ENCODE data around the gene DLGAP5.

The DLGAP5 gene

GRCh38 chr14:55131370-55132137 lies 59.8 kb downstream of the DLGAP5 start:
- H3K4me3 ChIP-seq (ENCODE audit: low read depth, low read length) = peak overlapping the region; percentile 86
- no peak for DNase-seq (ENCODE audit: low read depth)

GRCh38 chr14:55130196-55130550 lies 61.2 kb downstream of the DLGAP5 start:
- DNase-seq (ENCODE audit: low read depth) = no peak
- peak overlapping the region; percentile 86 for H3K4me3 ChIP-seq (ENCODE audit: low read depth, low read length)

GRCh38 chr14:55129428-55130195 lies 61.8 kb downstream of the DLGAP5 start:
- DNase-seq (ENCODE audit: low read depth) = no peak

GRCh38 chr14:55129086-55129427 lies 62.3 kb downstream of the DLGAP5 start, which contains the start of gene LGALS3:
TSS of gene LGALS3 (plus strand) at chr14:55129252. CDS start at chr14:55137374, 8,122 bp downstream.
- peak within 1 kb of the TSS; percentile 86 for H3K4me3 ChIP-seq (ENCODE audit: low read depth, low read length)
- DNase-seq (ENCODE audit: low read depth) = no peak

More at GRCh38 chr14:55129428-55130195, 61.8 kb downstream of the DLGAP5 start:
- peak overlapping the region; percentile 86 for H3K4me3 ChIP-seq (ENCODE audit: low read depth, low read length)

- H3K4me3 ChIP-seq (ENCODE audit: low read depth, low read length) = peak overlapping the region; percentile 86
Observed at GRCh38 chr14:55128386-55129085, 62.8 kb downstream of the DLGAP5 start.

GRCh38 chr14:55127460-55127951 lies 63.9 kb downstream of the DLGAP5 start:
- no peak overlapping the region for H3K4me3 ChIP-seq (ENCODE audit: low read depth, low read length)
- DNase-seq (ENCODE audit: low read depth) = no peak

More at GRCh38 chr14:55128386-55129085, 62.8 kb downstream of the DLGAP5 start:
- DNase-seq (ENCODE audit: low read depth) = no peak

- no peak for DNase-seq (ENCODE audit: low read depth)
- H3K4me3 ChIP-seq (ENCODE audit: low read depth, low read length) = no peak overlapping the region
Observed at GRCh38 chr14:55126932-55127459, 64.4 kb downstream of the DLGAP5 start.

- no peak overlapping the region for H3K4me3 ChIP-seq (ENCODE audit: low read depth, low read length)
- DNase-seq (ENCODE audit: low read depth) = no peak
Observed at GRCh38 chr14:55126034-55126433, 65.4 kb downstream of the DLGAP5 start.

- no peak for DNase-seq (ENCODE audit: low read depth)
- no peak overlapping the region for H3K4me3 ChIP-seq (ENCODE audit: low read depth, low read length)
Observed at GRCh38 chr14:55125403-55125802, 66.0 kb downstream of the DLGAP5 start.

GRCh38 chr14:55124774-55125386 lies 66.5 kb downstream of the DLGAP5 start:
- DNase-seq (ENCODE audit: low read depth) = no peak
- H3K4me3 ChIP-seq (ENCODE audit: low read depth, low read length) = no peak overlapping the region

- no peak for DNase-seq (ENCODE audit: low read depth)
- H3K4me3 ChIP-seq (ENCODE audit: low read depth, low read length) = no peak overlapping the region
Observed at GRCh38 chr14:55123852-55124639, 67.3 kb downstream of the DLGAP5 start.

GRCh38 chr14:55123101-55123500 lies 68.3 kb downstream of the DLGAP5 start:
- no peak overlapping the region for H3K4me3 ChIP-seq (ENCODE audit: low read depth, low read length)
- peak; percentile 92 for DNase-seq (ENCODE audit: low read depth)

- no peak overlapping the region for H3K4me3 ChIP-seq (ENCODE audit: low read depth, low read length)
- DNase-seq (ENCODE audit: low read depth) = no peak
Observed at GRCh38 chr14:55122440-55122986, 68.9 kb downstream of the DLGAP5 start.

- no peak overlapping the region for H3K4me3 ChIP-seq (ENCODE audit: low read depth, low read length)
- DNase-seq (ENCODE audit: low read depth) = no peak
Observed at GRCh38 chr14:55121628-55122439, 69.6 kb downstream of the DLGAP5 start.

GRCh38 chr14:55120571-55121495 lies 70.6 kb downstream of the DLGAP5 start:
- H3K4me3 ChIP-seq (ENCODE audit: low read depth, low read length) = no peak overlapping the region
- DNase-seq (ENCODE audit: low read depth) = no peak

- DNase-seq (ENCODE audit: low read depth) = no peak
- H3K4me3 ChIP-seq (ENCODE audit: low read depth, low read length) = no peak overlapping the region
Observed at GRCh38 chr14:55118761-55119160, 72.6 kb downstream of the DLGAP5 start.
